ENCODE measurements around the gene ARHGAP6.

DNA sequence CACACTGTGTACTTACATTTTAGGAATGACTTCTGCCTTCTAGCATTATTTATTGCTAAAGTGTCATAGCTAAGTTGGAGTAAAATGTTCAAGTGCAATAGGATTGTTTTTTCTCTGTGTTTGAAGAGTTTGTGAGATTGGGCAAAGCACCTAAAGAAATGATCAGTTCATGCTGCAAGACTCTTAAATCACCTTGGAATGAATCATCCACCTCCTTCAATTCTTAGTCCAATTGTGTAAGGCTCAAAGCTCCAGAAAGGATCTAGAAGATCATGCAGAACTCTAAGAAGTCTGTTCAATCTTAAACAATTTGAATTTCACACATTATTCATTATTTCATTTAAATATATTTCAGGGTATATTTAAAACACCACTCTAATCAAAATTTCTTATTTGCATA lies 235.4 kb downstream of the ARHGAP6 start:
- TF ChIP-seq, protein P1, sequence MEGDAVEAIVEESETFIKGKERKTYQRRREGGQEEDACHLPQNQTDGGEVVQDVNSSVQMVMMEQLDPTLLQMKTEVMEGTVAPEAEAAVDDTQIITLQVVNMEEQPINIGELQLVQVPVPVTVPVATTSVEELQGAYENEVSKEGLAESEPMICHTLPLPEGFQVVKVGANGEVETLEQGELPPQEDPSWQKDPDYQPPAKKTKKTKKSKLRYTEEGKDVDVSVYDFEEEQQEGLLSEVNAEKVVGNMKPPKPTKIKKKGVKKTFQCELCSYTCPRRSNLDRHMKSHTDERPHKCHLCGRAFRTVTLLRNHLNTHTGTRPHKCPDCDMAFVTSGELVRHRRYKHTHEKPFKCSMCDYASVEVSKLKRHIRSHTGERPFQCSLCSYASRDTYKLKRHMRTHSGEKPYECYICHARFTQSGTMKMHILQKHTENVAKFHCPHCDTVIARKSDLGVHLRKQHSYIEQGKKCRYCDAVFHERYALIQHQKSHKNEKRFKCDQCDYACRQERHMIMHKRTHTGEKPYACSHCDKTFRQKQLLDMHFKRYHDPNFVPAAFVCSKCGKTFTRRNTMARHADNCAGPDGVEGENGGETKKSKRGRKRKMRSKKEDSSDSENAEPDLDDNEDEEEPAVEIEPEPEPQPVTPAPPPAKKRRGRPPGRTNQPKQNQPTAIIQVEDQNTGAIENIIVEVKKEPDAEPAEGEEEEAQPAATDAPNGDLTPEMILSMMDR (IDR thresholded peaks at IDR 0.05) = no peak
- TF ChIP-seq POLR2A (IDR thresholded peaks at IDR 0.05) = no peak
